Measurements from ENCODE around the gene TANC1. TPM values are rescaled to one million over a fixed set of nuclear protein-coding genes. Genes with fewer than 3 reads are reported as not detected.
"Not testable (repeated sequence)": the region's sequence is repeated elsewhere in the genome, so short reads cannot be mapped to it uniquely, and the experiment has no call there.

Gene TANC1
- total and polyA plus RNA-seq, 2 experiments from 2014 or later, result 8.2 to 12.1 TPM

DNA sequence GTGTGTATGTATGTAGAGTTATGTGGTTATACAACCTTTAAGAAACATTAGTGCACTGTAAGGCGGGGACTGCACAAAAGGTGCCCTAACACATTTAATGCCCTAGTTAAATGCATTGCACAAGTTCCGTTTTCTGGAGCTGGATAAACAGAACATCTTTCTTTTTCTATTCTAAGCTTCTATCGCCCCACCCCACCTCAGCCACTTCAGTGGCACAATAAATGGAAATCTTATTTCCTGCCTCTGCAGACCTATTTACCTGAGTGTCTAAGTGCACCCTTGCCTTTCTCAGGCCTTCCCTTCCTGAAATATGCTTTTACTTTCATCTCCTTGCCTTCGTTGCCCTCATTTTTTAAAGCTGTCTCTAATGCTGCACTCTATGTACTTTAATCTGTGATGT, 123.5 kb downstream of the TANC1 start:
- Histone ChIP-seq H3K36me3 (ENCODE audit: low read depth) (no peaks in the 10 kb centered on the region), H2AFZ (no peak overlapping the region), H3K4me3 (peak overlapping the region; percentile 51), H3F3A (ENCODE audit: insufficient read depth) (peaks cover 28% of the 10 kb centered on the region), H3K27ac (peak overlapping the region; percentile 68), H3K4me2 (ENCODE audit: unreplicated experiment) (peak overlapping the region; percentile 71), H3K9ac (peak overlapping the region; percentile 40; the same call in 1 of the 2 replicates), H3K9me3 (ENCODE audit: low read depth) (no peaks in the 10 kb centered on the region), H3K27me3 (replicated peaks; ENCODE audit: insufficient read depth) (no peaks in the 10 kb centered on the region), H3K79me2 (ENCODE audit: insufficient read depth) (peaks cover 26% of the 10 kb centered on the region; the same call in 1 of the 2 replicates), H4K20me1 (ENCODE audit: insufficient read depth) (no peaks in the 10 kb centered on the region), H3K4me1 (ENCODE audit: insufficient read depth) (peaks cover 59% of the 10 kb centered on the region), H3K9me2 (ENCODE audit: insufficient read depth) (no peaks in the 10 kb centered on the region)
- WGBS, 2 experiments (ENCODE audit: low coverage in 1 of 2, low lambda C conversion rate in 2 of 2, missing lambda C conversion rate in 2 of 2), result 29 to 35% methylated on average over 4 of the region's 4 CpGs
- TF ChIP-seq EZH2 (IDR thresholded peaks at IDR 0.05; ENCODE audit: insufficient read depth, poor library complexity, severe bottlenecking), result no peak
- in situ Hi-C loops (cut with MboI), result no loop called here
- DNase-seq, result peak; percentile 36

DNA sequence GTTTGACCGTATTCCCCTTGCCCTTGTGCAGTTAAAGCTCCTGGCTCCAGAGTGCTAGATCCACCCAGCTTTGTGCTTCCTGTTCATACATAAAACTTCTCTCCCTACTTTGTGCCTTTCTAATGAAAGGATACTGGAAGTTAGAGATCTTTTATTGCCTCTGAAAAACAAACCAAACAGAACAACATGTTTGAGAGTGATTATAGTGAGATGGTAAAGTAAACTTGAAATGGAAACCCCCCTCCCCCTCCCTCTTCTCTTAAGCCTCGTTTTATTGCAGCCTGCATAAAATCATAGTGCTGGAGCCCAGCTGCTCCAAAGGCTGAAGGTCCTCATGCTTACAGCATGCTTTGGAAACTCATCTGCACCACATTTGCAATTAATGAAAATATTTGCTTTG, 125.1 kb downstream of the TANC1 start:
- no peaks in the 10 kb centered on the region for H3K27me3 ChIP-seq (replicated peaks; ENCODE audit: insufficient read depth)
- no peaks in the 10 kb centered on the region for H3K9me2 ChIP-seq (ENCODE audit: insufficient read depth)
- in situ Hi-C loops (cut with MboI), result no loop called here
- H3K4me1 ChIP-seq (ENCODE audit: insufficient read depth), result peaks cover 62% of the 10 kb centered on the region
- H3K4me2 ChIP-seq (ENCODE audit: unreplicated experiment), result no peak overlapping the region
- H2AFZ ChIP-seq, result no peak overlapping the region
- H3K9ac ChIP-seq, result no peak overlapping the region
- peak; percentile 18 for DNase-seq
- no peaks in the 10 kb centered on the region for H4K20me1 ChIP-seq (ENCODE audit: insufficient read depth)
- H3F3A ChIP-seq (ENCODE audit: insufficient read depth), result peaks cover 38% of the 10 kb centered on the region
- 10 to 13% methylated on average over 2 of the region's 2 CpGs for WGBS, 2 experiments (ENCODE audit: low coverage in 1 of 2, low lambda C conversion rate in 2 of 2, missing lambda C conversion rate in 2 of 2)
- TF ChIP-seq EZH2 (IDR thresholded peaks at IDR 0.05; ENCODE audit: insufficient read depth, poor library complexity, severe bottlenecking) (no peak), EZH2phosphoT487 (IDR thresholded peaks at IDR 0.05; ENCODE audit: insufficient read depth, low read depth) (no peak)
- no peaks in the 10 kb centered on the region for H3K9me3 ChIP-seq (ENCODE audit: low read depth)
- peaks cover 24% of the 10 kb centered on the region; the same call in 1 of the 2 replicates for H3K79me2 ChIP-seq (ENCODE audit: insufficient read depth)
- H3K4me3 ChIP-seq, result no peak overlapping the region
- H3K36me3 ChIP-seq (ENCODE audit: low read depth), result peaks cover 3% of the 10 kb centered on the region; the same call in 1 of the 2 replicates
- H3K27ac ChIP-seq, result no peak overlapping the region

DNA sequence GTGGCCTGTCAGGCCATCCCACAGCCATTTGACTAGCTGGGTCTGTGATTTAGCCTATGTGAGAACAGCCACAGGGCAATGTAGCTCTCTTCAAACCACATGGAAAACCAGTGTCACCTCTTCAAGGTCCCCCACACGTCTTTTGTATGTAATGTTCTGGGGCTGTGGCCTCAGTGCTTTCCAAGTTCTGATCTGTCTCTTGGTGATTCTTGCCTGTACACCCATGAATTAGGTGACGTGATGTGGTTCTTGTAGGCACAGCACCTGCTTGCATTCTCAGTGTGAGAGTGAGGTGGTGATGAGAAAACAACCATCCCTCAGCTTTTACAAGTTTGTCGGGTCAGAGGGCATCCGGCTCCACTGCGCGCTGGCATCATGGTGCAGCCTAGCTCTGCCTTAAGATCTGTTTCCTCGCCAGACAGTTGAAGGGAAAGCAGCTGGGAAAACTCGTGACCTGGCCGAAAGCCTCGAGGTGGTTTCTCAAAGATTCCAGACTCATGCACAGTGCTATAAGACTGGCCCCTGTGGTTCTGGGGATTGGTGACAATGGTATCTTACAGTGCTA, 125.8 kb downstream of the TANC1 start:
- no peaks in the 10 kb centered on the region for H4K20me1 ChIP-seq (ENCODE audit: insufficient read depth)
- peaks cover 3% of the 10 kb centered on the region; the same call in 1 of the 2 replicates for H3K36me3 ChIP-seq (ENCODE audit: low read depth)
- peak overlapping the region; percentile 26 for H3K27ac ChIP-seq
- WGBS, 2 experiments (ENCODE audit: low coverage in 1 of 2, low lambda C conversion rate in 2 of 2, missing lambda C conversion rate in 2 of 2), result 23 to 33% methylated on average over 10 of the region's 10 CpGs
- peak; percentile 81 for DNase-seq
- no peak overlapping the region for H3K9ac ChIP-seq
- no peaks in the 10 kb centered on the region for H3K9me3 ChIP-seq (ENCODE audit: low read depth)
- H3K4me2 ChIP-seq (ENCODE audit: unreplicated experiment), result peak overlapping the region; percentile 28
- in situ Hi-C loops (cut with MboI), result no loop called here
- H3K79me2 ChIP-seq (ENCODE audit: insufficient read depth), result peaks cover 19% of the 10 kb centered on the region; the same call in 1 of the 2 replicates
- H3K4me1 ChIP-seq (ENCODE audit: insufficient read depth), result peaks cover 66% of the 10 kb centered on the region
- peaks cover 46% of the 10 kb centered on the region for H3F3A ChIP-seq (ENCODE audit: insufficient read depth)
- H3K4me3 ChIP-seq, result no peak overlapping the region
- no peaks in the 10 kb centered on the region for H3K9me2 ChIP-seq (ENCODE audit: insufficient read depth)
- H3K27me3 ChIP-seq (replicated peaks; ENCODE audit: insufficient read depth), result no peaks in the 10 kb centered on the region
- no peak overlapping the region for H2AFZ ChIP-seq
- TF ChIP-seq EZH2 (IDR thresholded peaks at IDR 0.05; ENCODE audit: insufficient read depth, poor library complexity, severe bottlenecking) (no peak), EZH2phosphoT487 (IDR thresholded peaks at IDR 0.05; ENCODE audit: insufficient read depth, low read depth) (no peak)

DNA sequence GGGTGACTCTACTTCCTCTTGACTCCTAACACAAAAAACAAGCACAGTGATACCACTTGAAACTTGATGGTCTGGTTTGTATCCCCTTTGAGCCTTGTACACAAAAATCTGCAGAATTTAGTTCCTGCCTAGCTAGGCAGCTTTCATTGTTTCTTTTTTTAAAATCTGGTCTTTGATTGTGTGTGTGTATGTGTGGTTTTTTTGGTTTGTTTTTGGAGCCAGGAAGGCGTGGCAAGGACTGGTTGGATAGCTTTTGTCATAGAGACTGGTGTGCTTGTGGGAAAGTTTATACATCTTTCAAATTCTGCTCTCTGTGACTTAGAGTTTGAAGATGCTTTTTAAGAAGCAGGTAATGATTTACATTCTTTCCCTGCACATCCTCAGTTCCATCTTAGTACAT, 127.4 kb downstream of the TANC1 start:
- H3F3A ChIP-seq (ENCODE audit: insufficient read depth), result peaks cover 38% of the 10 kb centered on the region
- H3K9me2 ChIP-seq (ENCODE audit: insufficient read depth), result no peaks in the 10 kb centered on the region
- no peaks in the 10 kb centered on the region for H4K20me1 ChIP-seq (ENCODE audit: insufficient read depth)
- peaks cover 23% of the 10 kb centered on the region for H3K79me2 ChIP-seq (ENCODE audit: insufficient read depth)
- H3K27me3 ChIP-seq (replicated peaks; ENCODE audit: insufficient read depth), result no peaks in the 10 kb centered on the region
- H3K9ac ChIP-seq, result no peak overlapping the region
- DNase-seq, result no peak
- TF ChIP-seq EZH2phosphoT487 (IDR thresholded peaks at IDR 0.05; ENCODE audit: insufficient read depth, low read depth) (no peak), EZH2 (IDR thresholded peaks at IDR 0.05; ENCODE audit: insufficient read depth, poor library complexity, severe bottlenecking) (no peak)
- H2AFZ ChIP-seq, result no peak overlapping the region
- in situ Hi-C loops (cut with MboI), result no loop called here
- no peak overlapping the region for H3K27ac ChIP-seq
- H3K9me3 ChIP-seq (ENCODE audit: low read depth), result no peaks in the 10 kb centered on the region
- 75 to 84% methylated on average over 1 of the region's 1 CpG for WGBS, 2 experiments (ENCODE audit: low coverage in 1 of 2, low lambda C conversion rate in 2 of 2, missing lambda C conversion rate in 2 of 2)
- peaks cover 3% of the 10 kb centered on the region; the same call in 1 of the 2 replicates for H3K36me3 ChIP-seq (ENCODE audit: low read depth)
- peaks cover 54% of the 10 kb centered on the region for H3K4me1 ChIP-seq (ENCODE audit: insufficient read depth)
- H3K4me3 ChIP-seq, result no peak overlapping the region
- no peak overlapping the region for H3K4me2 ChIP-seq (ENCODE audit: unreplicated experiment)

DNA sequence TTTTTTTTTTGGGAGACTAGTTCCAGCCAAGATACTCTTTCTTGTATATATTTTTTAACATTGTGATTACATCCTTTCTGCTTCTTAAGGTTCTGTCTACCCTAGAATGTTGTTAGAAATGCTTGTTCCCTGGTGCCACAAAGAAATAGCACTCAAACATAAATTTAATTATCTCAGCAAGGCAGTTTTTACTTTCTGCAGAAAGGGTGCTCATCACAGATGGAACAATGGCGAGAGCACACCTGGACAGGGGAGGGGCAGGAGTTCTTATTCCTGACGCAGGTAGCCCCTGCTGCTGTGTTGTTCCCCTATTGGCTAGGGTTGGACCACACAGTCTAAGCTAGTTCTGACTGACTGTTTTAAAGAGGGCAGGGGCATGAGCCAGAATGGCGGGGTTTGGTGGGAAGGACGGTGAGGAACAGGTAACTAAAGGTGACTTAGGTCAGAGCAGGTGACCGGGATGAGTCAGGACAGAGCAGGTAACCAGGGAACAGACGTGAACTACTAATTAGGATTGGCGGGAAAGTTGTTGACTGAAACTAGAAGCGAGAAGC, 127.9 kb downstream of the TANC1 start:
- Histone ChIP-seq H3F3A (ENCODE audit: insufficient read depth) (peaks cover 32% of the 10 kb centered on the region), H3K4me1 (ENCODE audit: insufficient read depth) (peaks cover 49% of the 10 kb centered on the region), H3K79me2 (ENCODE audit: insufficient read depth) (peaks cover 28% of the 10 kb centered on the region)
- H3K4me3 ChIP-seq; DNase-seq; H4K20me1 ChIP-seq (ENCODE audit: insufficient read depth); H3K27me3 ChIP-seq (replicated peaks; ENCODE audit: insufficient read depth); H3K9ac ChIP-seq; in situ Hi-C loops (cut with MboI); H3K9me3 ChIP-seq (ENCODE audit: low read depth); H3K4me2 ChIP-seq (ENCODE audit: unreplicated experiment); H3K36me3 ChIP-seq (ENCODE audit: low read depth); H2AFZ ChIP-seq; H3K27ac ChIP-seq; H3K9me2 ChIP-seq (ENCODE audit: insufficient read depth): not testable (repeated sequence)
- WGBS, 2 experiments (ENCODE audit: low coverage in 1 of 2, low lambda C conversion rate in 2 of 2, missing lambda C conversion rate in 2 of 2), result 87 to 88% methylated on average over 8 of the region's 8 CpGs

All from GM23248 (cell line).